K562 (cell line): ENCODE results near the gene CCL5. TPM values are rescaled to one million over a fixed set of nuclear protein-coding genes. Genes with fewer than 3 reads are reported as not detected.

ENCODE experiments used
- ATAC-seq: fragments of 200-7000 bp; cut with Tn5 transposase; 3 replicates; pipeline ENCODE4 v1.9.1; 2020; ENCODE audit warnings: moderate library complexity
- BruUV-seq: library from RNA; stranded (reverse); fragments of 400-500 nt; replicated peaks from 2 replicates; lab custom pipeline; 2021; lab: Mats Ljungman, UMichigan
- CTCF ChIA-PET: fragments of 300-600 bp; formaldehyde crosslinking; extraction: SDS; loops from one replicate; lab custom pipeline; 2021; ENCODE audit warnings: low intra/inter-chr PET ratio; lab: Yijun Ruan, JAX
- POLR2A ChIA-PET: fragments of 300-600, 350-650 bp; sonication (Branson Sonifier 250); formaldehyde crosslinking; extraction: SDS; loops from one replicate; lab custom pipeline; 2021; ENCODE audit warnings: antibody characterized with exemption, inconsistent platforms; lab: Yijun Ruan, JAX
- DNase-seq, 4 experiments: peaks; one replicate each; pipeline versions ENCODE4 v3.0.0 to v3.0.0-alpha.2; 2011 to 2018; ENCODE audit warnings: low spot score in 3 of 4, mixed read lengths in 3 of 4; ENCODE audit errors: extremely low read depth in 1 of 4
- FAIRE-seq: peaks from 2 replicates; lab custom pipeline; 2011; peaks lifted over from hg19 to GRCh38; lab: Jason Lieb, UNC
- H2AFZ ChIP-seq: 2 replicates; pipeline ENCODE4 v1.6.0; 2011; ENCODE audit warnings: low read depth, low read length, control low read depth, inconsistent platforms
- H3K27ac ChIP-seq: fragments of 200-600 bp; 3 replicates; pipeline ENCODE4 v1.8.0; 2011; ENCODE audit warnings: low read depth, mild to moderate bottlenecking, control low read depth, inconsistent platforms, low read length, moderate library complexity, mixed read lengths; ENCODE audit errors: extremely low read depth
- H3K27me3 ChIP-seq, 2 experiments: fragments of 300-600 bp in 1 of 2; 2 replicates in 1 of 2; 3 replicates in 1 of 2; pipeline versions ENCODE4 v1.6.0 to v1.8.0; 2011; ENCODE audit warnings: inconsistent platforms in 2 of 2, low read length in 2 of 2, mild to moderate bottlenecking in 1 of 2, mixed read lengths in 1 of 2, moderate library complexity in 1 of 2; ENCODE audit not compliant: control insufficient read depth in 2 of 2, insufficient read depth in 2 of 2
- H3K36me3 ChIP-seq: fragments of 300-600 bp; 3 replicates; pipeline ENCODE4 v1.8.0; 2011; ENCODE audit warnings: mild to moderate bottlenecking, low read length, inconsistent platforms; ENCODE audit not compliant: control insufficient read depth, insufficient read depth
- H3K4me1 ChIP-seq, 2 experiments: fragments of 200-600 bp in 1 of 2; replicated peaks in 1 of 2; 2 replicates in 1 of 2; 3 replicates in 1 of 2; pipeline versions ENCODE4 v1.5.1 to v1.8.0; 2011; ENCODE audit warnings: inconsistent platforms in 2 of 2, low read length in 2 of 2, mild to moderate bottlenecking in 1 of 2, mixed read lengths in 1 of 2, moderate library complexity in 1 of 2; ENCODE audit not compliant: control insufficient read depth in 2 of 2, insufficient read depth in 2 of 2
- H3K4me2 ChIP-seq: 2 replicates; pipeline ENCODE4 v1.6.1; 2011; ENCODE audit warnings: low read length, control low read depth, inconsistent platforms, mixed read lengths; ENCODE audit not compliant: insufficient read depth
- H3K4me3 ChIP-seq: fragments of 200-600 bp; sonication (generic), shearing (Covaris generic); 2 replicates; pipeline ENCODE4 v1.5.1; 2016; ENCODE audit warnings: control low read depth, inconsistent platforms
- H3K79me2 ChIP-seq: fragments of 200-600 bp; 3 replicates; pipeline ENCODE4 v1.8.0; 2011; ENCODE audit warnings: low read length, inconsistent platforms; ENCODE audit not compliant: control insufficient read depth, insufficient read depth
- H3K9ac ChIP-seq, 2 experiments: 2 replicates each; pipeline versions ENCODE4 v1.6.0 to v1.6.1; 2011; ENCODE audit warnings: low read depth in 2 of 2, low read length in 2 of 2, control low read depth in 1 of 2, inconsistent platforms in 1 of 2, mild to moderate bottlenecking in 1 of 2, mixed read lengths in 1 of 2; ENCODE audit not compliant: insufficient read depth in 1 of 2
- H3K9me1 ChIP-seq: one replicate; pipeline ENCODE4 v1.6.0; 2011; ENCODE audit warnings: inconsistent platforms, mild to moderate bottlenecking, low read length, moderate library complexity; ENCODE audit not compliant: control insufficient read depth, insufficient read depth
- H3K9me3 ChIP-seq: replicated peaks from 2 replicates; pipeline ENCODE4 v1.5.1; 2011; ENCODE audit warnings: low read depth, low read length, inconsistent platforms; ENCODE audit not compliant: control insufficient read depth, insufficient read depth
- H4K20me1 ChIP-seq: replicated peaks from 2 replicates; pipeline ENCODE4 v1.6.1; 2011; ENCODE audit warnings: low read length, inconsistent platforms, mixed read lengths; ENCODE audit not compliant: control insufficient read depth, insufficient read depth
- ARID1B ChIP-seq: fragments of 450-650 bp; IDR thresholded peaks from 2 replicates; pipeline ENCODE4 v1.6.1; 2016; ENCODE audit warnings: antibody characterized with exemption, mild to moderate bottlenecking, inconsistent platforms
- CBFA2T3 ChIP-seq: fragments of 450-650 bp; IDR thresholded peaks from 2 replicates; pipeline ENCODE4 v1.6.1; 2017
- E2F3 ChIP-seq: fragments of 250-450 bp; sonication (Bioruptor Pico); IDR thresholded peaks from 2 replicates; pipeline ENCODE4 v1.4.0; 2020; ENCODE audit warnings: mild to moderate bottlenecking
- FOXK1 ChIP-seq: sonication (generic); formaldehyde crosslinking; IDR thresholded peaks from 2 replicates; pipeline ENCODE4 v1.8.0; 2022; ENCODE audit warnings: missing genetic modification reagents, mild to moderate bottlenecking, borderline replicate concordance
- HNRNPH1 ChIP-seq: fragments of 200-400 bp; formaldehyde crosslinking; optimal IDR thresholded peaks from 2 replicates; pipeline ENCODE3; 2017; ENCODE audit warnings: low read depth, mild to moderate bottlenecking, low read length, moderate library complexity
- HOXB6 ChIP-seq: fragments of 250-450 bp; sonication (Bioruptor Pico); IDR thresholded peaks from 2 replicates; pipeline ENCODE4 v1.5.1; 2022; ENCODE audit warnings: mild to moderate bottlenecking, borderline replicate concordance
- PHTF2 ChIP-seq: fragments of 250-450 bp; sonication (Bioruptor Pico); IDR thresholded peaks from 2 replicates; pipeline ENCODE4 v1.5.0; 2021; ENCODE audit warnings: mild to moderate bottlenecking
- RBM22 ChIP-seq: fragments of 200-400 bp; formaldehyde crosslinking; IDR thresholded peaks from 2 replicates; pipeline ENCODE4 v1.6.1; 2018; ENCODE audit warnings: low read length, low read depth; ENCODE audit not compliant: poor library complexity, severe bottlenecking
- SIN3A ChIP-seq, 2 experiments: fragments of 150-350 bp in 1 of 2; IDR thresholded peaks; 2 replicates each; pipeline ENCODE4 v1.6.1; 2011 to 2016; ENCODE audit warnings: borderline replicate concordance in 2 of 2, low read depth in 2 of 2, low read length in 2 of 2, mild to moderate bottlenecking in 2 of 2, moderate library complexity in 2 of 2; ENCODE audit not compliant: control insufficient read depth in 1 of 2
- ZBTB8A ChIP-seq: fragments of 450-650 bp; IDR thresholded peaks from 2 replicates; pipeline ENCODE4 v1.6.1; 2018; ENCODE audit warnings: mild to moderate bottlenecking, moderate library complexity; ENCODE audit not compliant: partially characterized antibody
- ZFP36 ChIP-seq: fragments of 150-350 bp; IDR thresholded peaks from 2 replicates; pipeline ENCODE4 v1.6.1; 2018; ENCODE audit warnings: low read length, low read depth; ENCODE audit not compliant: partially characterized antibody
- ZNF311 ChIP-seq: fragments of 250-450 bp; sonication (Bioruptor Pico); IDR thresholded peaks from 2 replicates; pipeline ENCODE4 v1.4.0; 2020; ENCODE audit warnings: mild to moderate bottlenecking, moderate library complexity
- WGBS: fragments of 100-300 bp; shearing (Covaris generic); methylation state at CpG from one replicate; pipeline ENCODE4 v1.1.6; 2016; ENCODE audit warnings: low coverage, mixed read lengths; ENCODE audit not compliant: insufficient coverage; ENCODE audit errors: missing lambda C conversion rate; 5-methylcytosine and 5-hydroxymethylcytosine counted together
- in situ Hi-C: fragments of 300-500 bp; cut with MboI; formaldehyde crosslinking; loops from 4 replicates; pipeline ENCODE4 v1.15.0; 2018; ENCODE audit warnings: inconsistent platforms, mixed read lengths
- intact Hi-C: fragments of 100-400 bp; cut with micrococcal nuclease; formaldehyde crosslinking; loops from 2 replicates; pipeline ENCODE4 v1.14.2; 2022
- polyA plus RNA-seq, 8 experiments: library from polyadenylated mRNA; depleted of rRNA in 4 of 8; stranded (reverse) in 5 of 8; unstranded in 3 of 8; fragments of >200 nt; fragmentation: Nextera tagmentation in 2 of 8; fragmentation: Illumina TruSeq in 1 of 8; extraction: Ambion mirVana in 2 of 8; extraction: Trizol in 1 of 8; gene quantifications; 2 replicates each; pipeline versions ENCODE4 v1.2.1 to v1.2.3, GENCODE V29; 2011 to 2014; ENCODE audit warnings: inconsistent platforms in 1 of 8, missing spikeins in 1 of 8
- total RNA-seq, 7 experiments: library from RNA; depleted of rRNA in 6 of 7; stranded (reverse); fragments of >200 nt in 6 of 7; fragmentation: Illumina TruSeq in 2 of 7; extraction: Trizol in 2 of 7; gene quantifications; 2 replicates each; pipeline versions ENCODE4 v1.2.1 to v1.2.3, GENCODE V29; 2011 to 2021; ENCODE audit warnings: low replicate concordance in 1 of 7
- TF ChIP-seq, protein P1 (sequence below): sonication (generic); formaldehyde crosslinking; IDR thresholded peaks from 2 replicates; pipeline ENCODE4 v1.8.1; 2023; ENCODE audit warnings: mild to moderate bottlenecking, missing genetic modification reagents
- TF ChIP-seq, protein P2 (sequence below): fragments of 250-450 bp; sonication (Bioruptor Pico); IDR thresholded peaks from 2 replicates; pipeline ENCODE4 v1.4.0; 2020
- TF ChIP-seq, protein P3 (sequence below): fragments of 200-800 bp; sonication (Bioruptor generic); IDR thresholded peaks from 2 replicates; pipeline ENCODE4 v1.6.1; 2017; ENCODE audit warnings: missing genetic modification characterization, missing compliant biosample characterization

CCL5 gene
- total and polyA plus RNA-seq, 9 of the 15 experiments (the other 6 are each of a cell fraction or from before 2014, with no cell fraction given): 0.18 to 0.59 (median 0.45) TPM; not detected in 1

DNA sequence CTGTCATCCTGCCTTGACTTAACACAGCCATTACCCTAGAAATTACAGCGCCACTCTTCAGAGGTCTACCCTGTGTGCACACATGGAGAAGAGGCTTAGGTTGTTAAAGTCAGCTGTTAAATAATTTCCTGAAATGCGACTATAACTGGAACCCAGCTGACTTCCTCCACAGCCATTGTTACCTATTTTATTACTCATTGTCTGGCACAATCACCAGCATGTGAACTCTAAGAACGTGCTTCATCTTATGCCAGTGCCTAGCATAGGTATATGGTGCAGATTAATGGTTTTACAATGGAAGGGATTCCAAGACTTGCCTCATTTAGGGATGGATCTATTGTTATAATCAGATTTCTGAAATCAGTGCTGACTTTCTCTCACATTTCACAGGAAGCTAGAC lies 38.5 kb upstream of the CCL5 start:
- CTCF ChIA-PET: no interaction called here
- Histone ChIP-seq H3K9me3 (no peaks in the 10 kb centered on the region), H3K4me3 (no peak overlapping the region), H4K20me1 (no peaks in the 10 kb centered on the region), H3K27me3 (no peaks in the 10 kb centered on the region), H3K4me2 (no peak overlapping the region), H3K79me2 (no peaks in the 10 kb centered on the region), H3K36me3 (no peaks in the 10 kb centered on the region), H3K9me1 (no peaks in the 10 kb centered on the region), H2AFZ (no peak overlapping the region), H3K4me1 (peaks cover 23 to 51% of the 10 kb centered on the region in 2 experiments), H3K27ac (no peak overlapping the region), H3K9ac (no peak overlapping the region)
- no TSS peak for BruUV-seq
- POLR2A ChIA-PET: interaction anchor here (1.9 kb wide), 1 partner anchor 8 kb away, joined by 6 read pairs; no protein-coding TSS in a partner anchor
- DNase-seq: no peak
- in situ Hi-C loops: no loop called here
- WGBS: 90% methylated on average over 3 of the region's 3 CpGs
- intact Hi-C loops: loop anchor here (5.0 kb wide), 1 partner anchor 61 kb away; no protein-coding TSS in a partner anchor
- no peak for FAIRE-seq
- no peak for ATAC-seq
- TF ChIP-seq ZFP36 (no peak), HNRNPH1 (no peak), SIN3A (IDR thresholded peaks at IDR 0.05; ENCODE audit: borderline replicate concordance in 2 of 2, control insufficient read depth in 1 of 2, low read depth in 2 of 2, low read length in 2 of 2) (no peak), HOXB6 (CRISPR knock-in tag) (no peak), PHTF2 (no peak), ZNF311 (CRISPR knock-in tag) (no peak), FOXK1 (no peak), ZBTB8A (no peak), RBM22 (no peak), ARID1B (no peak), E2F3 (CRISPR knock-in tag) (no peak), CBFA2T3 (no peak)
- TF ChIP-seq, protein P1, sequence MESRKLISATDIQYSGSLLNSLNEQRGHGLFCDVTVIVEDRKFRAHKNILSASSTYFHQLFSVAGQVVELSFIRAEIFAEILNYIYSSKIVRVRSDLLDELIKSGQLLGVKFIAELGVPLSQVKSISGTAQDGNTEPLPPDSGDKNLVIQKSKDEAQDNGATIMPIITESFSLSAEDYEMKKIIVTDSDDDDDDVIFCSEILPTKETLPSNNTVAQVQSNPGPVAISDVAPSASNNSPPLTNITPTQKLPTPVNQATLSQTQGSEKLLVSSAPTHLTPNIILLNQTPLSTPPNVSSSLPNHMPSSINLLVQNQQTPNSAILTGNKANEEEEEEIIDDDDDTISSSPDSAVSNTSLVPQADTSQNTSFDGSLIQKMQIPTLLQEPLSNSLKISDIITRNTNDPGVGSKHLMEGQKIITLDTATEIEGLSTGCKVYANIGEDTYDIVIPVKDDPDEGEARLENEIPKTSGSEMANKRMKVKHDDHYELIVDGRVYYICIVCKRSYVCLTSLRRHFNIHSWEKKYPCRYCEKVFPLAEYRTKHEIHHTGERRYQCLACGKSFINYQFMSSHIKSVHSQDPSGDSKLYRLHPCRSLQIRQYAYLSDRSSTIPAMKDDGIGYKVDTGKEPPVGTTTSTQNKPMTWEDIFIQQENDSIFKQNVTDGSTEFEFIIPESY (CRISPR knock-in tag): no peak
- TF ChIP-seq, protein P2, sequence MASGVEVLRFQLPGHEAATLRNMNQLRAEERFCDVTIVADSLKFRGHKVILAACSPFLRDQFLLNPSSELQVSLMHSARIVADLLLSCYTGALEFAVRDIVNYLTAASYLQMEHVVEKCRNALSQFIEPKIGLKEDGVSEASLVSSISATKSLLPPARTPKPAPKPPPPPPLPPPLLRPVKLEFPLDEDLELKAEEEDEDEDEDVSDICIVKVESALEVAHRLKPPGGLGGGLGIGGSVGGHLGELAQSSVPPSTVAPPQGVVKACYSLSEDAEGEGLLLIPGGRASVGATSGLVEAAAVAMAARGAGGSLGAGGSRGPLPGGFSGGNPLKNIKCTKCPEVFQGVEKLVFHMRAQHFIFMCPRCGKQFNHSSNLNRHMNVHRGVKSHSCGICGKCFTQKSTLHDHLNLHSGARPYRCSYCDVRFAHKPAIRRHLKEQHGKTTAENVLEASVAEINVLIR (CRISPR knock-in tag): no peak
- TF ChIP-seq, protein P3, sequence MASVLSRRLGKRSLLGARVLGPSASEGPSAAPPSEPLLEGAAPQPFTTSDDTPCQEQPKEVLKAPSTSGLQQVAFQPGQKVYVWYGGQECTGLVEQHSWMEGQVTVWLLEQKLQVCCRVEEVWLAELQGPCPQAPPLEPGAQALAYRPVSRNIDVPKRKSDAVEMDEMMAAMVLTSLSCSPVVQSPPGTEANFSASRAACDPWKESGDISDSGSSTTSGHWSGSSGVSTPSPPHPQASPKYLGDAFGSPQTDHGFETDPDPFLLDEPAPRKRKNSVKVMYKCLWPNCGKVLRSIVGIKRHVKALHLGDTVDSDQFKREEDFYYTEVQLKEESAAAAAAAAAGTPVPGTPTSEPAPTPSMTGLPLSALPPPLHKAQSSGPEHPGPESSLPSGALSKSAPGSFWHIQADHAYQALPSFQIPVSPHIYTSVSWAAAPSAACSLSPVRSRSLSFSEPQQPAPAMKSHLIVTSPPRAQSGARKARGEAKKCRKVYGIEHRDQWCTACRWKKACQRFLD (CRISPR knock-in tag): no peak
